K562 (cell line): ENCODE measurements around the gene GPX6. TPM values are rescaled to one million over a fixed set of nuclear protein-coding genes. Genes with fewer than 3 reads are reported as not detected.

ENCODE experiments used
- ATF3 ChIP-seq, 2 experiments: fragments of 450-650 bp in 1 of 2; sonication (generic) in 1 of 2; formaldehyde crosslinking in 1 of 2; IDR thresholded peaks in 1 of 2; conservative IDR thresholded peaks in 1 of 2; 2 replicates each; pipeline versions ENCODE4 v1.6.1 to v1.8.1; 2016 to 2023; ENCODE audit warnings: mild to moderate bottlenecking in 2 of 2, moderate library complexity in 2 of 2, inconsistent platforms in 1 of 2, missing genetic modification reagents in 1 of 2
- CBFA2T3 ChIP-seq: fragments of 450-650 bp; IDR thresholded peaks from 2 replicates; pipeline ENCODE4 v1.6.1; 2017
- CHD7 ChIP-seq: fragments of 200-600 bp; sonication (generic); IDR thresholded peaks from one replicate; pipeline ENCODE4 v1.6.1; 2012; ENCODE audit warnings: mild to moderate bottlenecking, low read depth, low read length, inconsistent platforms
- DPF2 ChIP-seq: fragments of 450-650 bp; IDR thresholded peaks from 2 replicates; pipeline ENCODE4 v1.6.1; 2016
- EGR1 ChIP-seq: fragments of 450-650 bp; conservative IDR thresholded peaks from 2 replicates; pipeline ENCODE4 v1.6.1; 2017; ENCODE audit warnings: mild to moderate bottlenecking
- EHMT2 ChIP-seq: fragments of 450-650 bp; IDR thresholded peaks from 2 replicates; pipeline ENCODE4 v1.6.1; 2018; ENCODE audit warnings: antibody characterized with exemption
- FOSL1 ChIP-seq: fragments of 200-800 bp; sonication (Bioruptor generic); conservative IDR thresholded peaks from 2 replicates; pipeline ENCODE4 v1.6.1; 2016; ENCODE audit warnings: missing genetic modification characterization, missing compliant biosample characterization
- GABPA ChIP-seq: fragments of 200-800 bp; sonication (Bioruptor generic); conservative IDR thresholded peaks from 2 replicates; pipeline ENCODE4 v1.6.1; 2016; ENCODE audit warnings: low read depth, missing genetic modification characterization, missing compliant biosample characterization
- HNRNPUL1 ChIP-seq: fragments of 200-400 bp; formaldehyde crosslinking; IDR thresholded peaks from 2 replicates; pipeline ENCODE4 v1.6.1; 2017; ENCODE audit warnings: low read length
- KDM1A ChIP-seq, 2 experiments: fragments of 450-650 bp; IDR thresholded peaks; 2 replicates each; pipeline ENCODE4 v1.6.1; 2016; ENCODE audit warnings: mild to moderate bottlenecking in 2 of 2
- KLF16 ChIP-seq: IDR thresholded peaks from 2 replicates; pipeline ENCODE4 v1.6.1; 2016; ENCODE audit warnings: antibody characterized with exemption
- MEIS2 ChIP-seq: fragments of 450-650 bp; IDR thresholded peaks from 2 replicates; pipeline ENCODE4 v1.6.1; 2014; ENCODE audit warnings: mild to moderate bottlenecking; ENCODE audit not compliant: partially characterized antibody
- PKNOX1 ChIP-seq: fragments of 450-650 bp; IDR thresholded peaks from 2 replicates; pipeline ENCODE4 v1.6.1; 2016
- RAD21 ChIP-seq, 2 experiments: fragments of 250-450 bp in 1 of 2; fragments of 450-650 bp in 1 of 2; sonication (Bioruptor Pico) in 1 of 2; formaldehyde crosslinking in 1 of 2; IDR thresholded peaks in 1 of 2; conservative IDR thresholded peaks in 1 of 2; 2 replicates each; pipeline versions ENCODE4 v1.4.0 to v1.8.0; 2020 to 2022; ENCODE audit warnings: mild to moderate bottlenecking in 2 of 2, moderate library complexity in 1 of 2
- RBFOX2 ChIP-seq: fragments of 200-400 bp; formaldehyde crosslinking; IDR thresholded peaks from 2 replicates; pipeline ENCODE4 v1.6.1; 2017; ENCODE audit warnings: low read depth, mild to moderate bottlenecking, low read length, moderate library complexity
- polyA plus RNA-seq, 8 experiments: library from polyadenylated mRNA; depleted of rRNA in 4 of 8; stranded (reverse) in 5 of 8; unstranded in 3 of 8; fragments of >200 nt; fragmentation: Nextera tagmentation in 2 of 8; fragmentation: Illumina TruSeq in 1 of 8; extraction: Ambion mirVana in 2 of 8; extraction: Trizol in 1 of 8; gene quantifications; 2 replicates each; pipeline versions ENCODE4 v1.2.1 to v1.2.3, GENCODE V29; 2011 to 2014; ENCODE audit warnings: inconsistent platforms in 1 of 8, missing spikeins in 1 of 8
- total RNA-seq, 7 experiments: library from RNA; depleted of rRNA in 6 of 7; stranded (reverse); fragments of >200 nt in 6 of 7; fragmentation: Illumina TruSeq in 2 of 7; extraction: Trizol in 2 of 7; gene quantifications; 2 replicates each; pipeline versions ENCODE4 v1.2.1 to v1.2.3, GENCODE V29; 2011 to 2021; ENCODE audit warnings: low replicate concordance in 1 of 7

GPX6 gene
- total and polyA plus RNA-seq, 9 of the 15 experiments (the other 6 are each of a cell fraction or from before 2014, with no cell fraction given): not detected

- TF ChIP-seq CHD7 (no peak), RBFOX2 (no peak), KDM1A (IDR thresholded peaks at IDR 0.05) (0 out of 4 replicates have a peak, but pooled peaks have one; percentile 11 to 17), FOSL1 (tag) (peak; percentile 69), GABPA (tag) (0 out of 2 replicates have a peak, but pooled peaks have one; percentile 29), DPF2 (0 out of 2 replicates have a peak, but pooled peaks have one; percentile 34), CBFA2T3 (0 out of 2 replicates have a peak, but pooled peaks have one; percentile 19), ATF3 (IDR thresholded peaks at IDR 0.05) (peak; percentile 23; the same call in 1 of the 2 replicates), ATF3 (CRISPR knock-in tag; conservative IDR thresholded peaks at IDR 0.05) (no peak), EGR1 (peak; percentile 93), PKNOX1 (peak; percentile 89), HNRNPUL1 (no peak), KLF16 (peak; percentile 51; the same call in 1 of the 2 replicates), MEIS2 (peak; percentile 65), EHMT2 (0 out of 2 replicates have a peak, but pooled peaks have one; percentile 8), RAD21 (CRISPR knock-in tag; conservative IDR thresholded peaks at IDR 0.05 in 1 of 2, IDR thresholded peaks at IDR 0.05 in 1 of 2) (no peak)
Observed at GRCh38 chr6:28462401-28462800, 53.2 kb downstream of the GPX6 start (continued).
